GM12872 (cell line): ENCODE measurements around the gene LTBP1.

ENCODE experiments used
- TF ChIP-seq, protein P1 (sequence below): IDR thresholded peaks from 3 replicates; pipeline ENCODE4 v1.5.1; 2011; ENCODE audit warnings: low read depth, mild to moderate bottlenecking, low read length, moderate library complexity; ENCODE audit not compliant: insufficient read depth

Gene LTBP1

DNA sequence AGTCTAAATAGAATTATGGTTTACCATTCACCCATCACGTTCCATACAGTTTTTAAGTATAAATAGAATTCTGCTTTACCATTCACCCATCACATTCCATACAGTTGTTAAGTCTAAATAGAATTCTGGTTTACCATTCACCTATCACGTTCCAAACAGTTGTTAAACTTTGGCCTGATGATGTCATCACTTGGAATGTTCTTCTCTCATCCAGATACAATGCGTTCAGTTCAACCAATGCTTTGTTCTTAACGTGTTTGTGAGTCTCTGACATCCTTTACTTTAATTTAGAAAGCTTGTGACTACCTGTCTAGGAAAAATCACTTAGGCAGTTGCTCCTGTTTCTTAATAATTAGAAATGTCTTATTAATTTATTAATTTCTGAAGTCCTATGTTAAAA lies 293.4 kb downstream of the LTBP1 start:
- TF ChIP-seq, protein P1, sequence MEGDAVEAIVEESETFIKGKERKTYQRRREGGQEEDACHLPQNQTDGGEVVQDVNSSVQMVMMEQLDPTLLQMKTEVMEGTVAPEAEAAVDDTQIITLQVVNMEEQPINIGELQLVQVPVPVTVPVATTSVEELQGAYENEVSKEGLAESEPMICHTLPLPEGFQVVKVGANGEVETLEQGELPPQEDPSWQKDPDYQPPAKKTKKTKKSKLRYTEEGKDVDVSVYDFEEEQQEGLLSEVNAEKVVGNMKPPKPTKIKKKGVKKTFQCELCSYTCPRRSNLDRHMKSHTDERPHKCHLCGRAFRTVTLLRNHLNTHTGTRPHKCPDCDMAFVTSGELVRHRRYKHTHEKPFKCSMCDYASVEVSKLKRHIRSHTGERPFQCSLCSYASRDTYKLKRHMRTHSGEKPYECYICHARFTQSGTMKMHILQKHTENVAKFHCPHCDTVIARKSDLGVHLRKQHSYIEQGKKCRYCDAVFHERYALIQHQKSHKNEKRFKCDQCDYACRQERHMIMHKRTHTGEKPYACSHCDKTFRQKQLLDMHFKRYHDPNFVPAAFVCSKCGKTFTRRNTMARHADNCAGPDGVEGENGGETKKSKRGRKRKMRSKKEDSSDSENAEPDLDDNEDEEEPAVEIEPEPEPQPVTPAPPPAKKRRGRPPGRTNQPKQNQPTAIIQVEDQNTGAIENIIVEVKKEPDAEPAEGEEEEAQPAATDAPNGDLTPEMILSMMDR: no peak

DNA sequence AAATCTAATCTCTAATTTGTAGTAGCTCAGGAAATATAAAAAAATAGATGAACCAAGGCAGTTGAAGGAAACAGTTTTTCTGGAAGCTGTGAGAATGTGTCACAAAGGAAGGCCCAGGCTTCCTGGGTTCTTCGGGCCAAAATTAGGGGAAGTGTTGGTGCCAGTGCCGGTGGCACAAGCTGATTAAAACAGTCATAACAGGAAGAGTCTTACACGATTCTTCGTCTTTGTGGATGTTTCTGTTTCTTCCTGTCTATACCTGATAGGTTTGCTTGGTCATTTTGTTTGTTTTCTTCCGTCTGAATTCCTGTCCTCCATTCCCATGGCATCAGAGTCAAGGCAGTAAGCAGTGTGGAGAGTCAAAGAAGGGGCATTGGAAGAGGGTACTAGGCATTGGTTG lies 294.3 kb downstream of the LTBP1 start:
- TF ChIP-seq, protein P1: no peak

DNA sequence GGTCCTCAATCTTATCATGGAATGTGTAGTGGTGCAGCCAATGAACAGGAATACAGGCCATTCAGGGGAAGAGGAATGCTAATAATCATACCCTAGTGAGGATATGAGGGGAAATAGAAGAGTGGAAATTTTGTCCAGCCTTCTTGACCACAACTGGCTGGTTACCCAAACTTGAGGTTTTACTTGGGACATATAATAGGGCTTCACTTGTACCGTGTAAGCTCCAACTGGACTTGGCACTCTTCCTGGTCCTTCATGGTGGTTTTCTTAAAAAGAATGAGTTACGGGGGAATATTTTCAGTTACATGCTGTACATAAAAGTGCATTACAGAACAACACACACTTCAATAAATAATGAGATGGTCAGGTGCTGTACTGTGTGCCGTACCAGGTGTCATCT lies 294.8 kb downstream of the LTBP1 start:
- TF ChIP-seq, protein P1: no peak

DNA sequence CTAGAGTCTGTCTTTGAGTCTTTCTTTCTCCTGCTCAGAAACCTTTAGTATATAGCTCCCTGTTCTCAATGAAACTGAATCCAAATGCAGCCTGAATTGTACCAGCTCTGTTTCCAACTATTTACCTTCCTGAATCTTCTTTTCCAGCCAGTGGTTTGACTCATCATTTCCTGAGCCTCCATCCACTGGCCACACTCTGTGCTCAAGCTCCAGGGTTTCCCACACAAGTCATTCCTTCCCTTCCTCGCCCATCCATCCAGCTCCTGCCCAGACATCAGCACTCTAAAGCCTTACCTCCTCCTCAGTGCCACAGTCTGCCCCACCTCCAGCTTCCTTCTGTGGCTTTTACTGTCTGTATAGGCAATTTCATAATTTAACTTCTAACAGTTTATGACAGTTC lies 296.1 kb downstream of the LTBP1 start:
- TF ChIP-seq, protein P1: no peak

DNA sequence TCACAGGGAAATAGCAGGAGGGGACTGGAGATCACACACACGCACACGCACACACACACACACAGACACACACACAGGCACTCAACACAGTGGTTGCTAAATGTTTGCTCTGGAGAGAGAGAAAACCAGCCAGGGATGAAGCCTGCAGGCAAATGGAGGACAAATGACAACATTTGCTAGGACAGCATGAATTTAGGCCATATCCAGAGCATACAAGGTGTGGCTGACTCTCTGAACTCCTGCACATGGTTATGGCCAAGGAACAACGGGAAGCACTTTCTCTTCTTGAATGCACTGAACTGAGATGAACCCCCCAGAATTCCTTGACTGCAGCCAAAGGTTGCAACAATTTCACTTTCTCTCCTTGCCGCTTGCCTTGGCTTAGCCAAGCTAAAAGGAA lies 299.7 kb downstream of the LTBP1 start:
- TF ChIP-seq, protein P1: no peak

DNA sequence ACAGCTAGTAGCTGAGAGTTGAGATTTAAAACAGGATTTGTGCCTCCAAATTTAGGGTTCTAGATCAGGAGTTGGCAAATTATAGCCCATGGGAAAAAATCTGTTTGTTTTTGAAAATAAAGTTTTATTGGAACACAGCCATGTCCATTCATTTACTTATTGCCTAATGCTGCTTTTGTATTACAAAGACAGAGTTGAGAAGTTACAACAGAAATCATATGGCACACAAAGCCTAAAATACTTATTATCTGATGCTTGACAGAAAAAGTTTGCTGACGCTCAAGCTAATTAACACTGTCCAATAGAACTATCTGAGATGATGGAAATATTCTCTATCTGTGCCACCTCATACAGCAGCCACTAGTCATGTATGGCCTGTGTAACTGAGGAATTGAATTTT lies 300.6 kb downstream of the LTBP1 start:
- TF ChIP-seq, protein P1: no peak

DNA sequence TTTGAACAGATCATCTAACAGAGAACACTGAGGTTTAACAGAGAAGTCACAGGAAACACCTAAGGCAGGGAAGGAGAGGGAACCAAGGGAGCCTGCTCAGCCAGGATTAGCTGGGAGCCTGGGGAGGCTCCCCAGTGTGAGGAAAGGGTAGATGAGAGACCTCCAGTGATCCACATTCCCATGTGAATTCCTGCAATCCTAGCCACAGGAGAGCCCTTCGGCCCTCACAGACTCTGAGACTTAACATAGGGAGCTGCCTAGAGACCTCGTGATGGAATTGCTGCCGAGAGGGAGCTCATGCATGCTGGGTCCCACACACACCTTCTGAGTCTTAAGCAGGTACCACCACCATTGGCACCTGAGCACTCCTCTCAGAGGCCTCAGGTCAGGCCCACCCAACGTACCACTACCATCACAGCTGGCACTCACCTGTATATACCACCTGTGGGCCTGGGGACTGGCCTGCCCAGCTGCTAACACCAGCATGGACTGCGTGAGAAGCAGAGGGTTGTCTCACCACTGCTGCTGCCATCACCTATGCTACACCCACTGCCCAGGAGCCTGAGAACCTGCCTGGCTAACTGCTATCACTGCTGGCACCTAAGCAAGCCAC lies 303.8 kb downstream of the LTBP1 start:
- TF ChIP-seq, protein P1: no peak
